D341Med (cell line): ENCODE measurements around the gene FXYD1.
"Not testable (repeated sequence)": the region's sequence is repeated elsewhere in the genome, so short reads cannot be mapped to it uniquely, and the experiment has no call there.

ENCODE experiments used
- DNase-seq: peaks from one replicate; pipeline ENCODE4 v3.0.0; 2012; ENCODE audit warnings: low spot score

Gene FXYD1

GRCh38 chr19:35125270-35125717, 13.3 kb upstream of the FXYD1 start:
- DNase-seq = no peak

GRCh38 chr19:35125749-35126623, 12.6 kb upstream of the FXYD1 start:
- no peak for DNase-seq

GRCh38 chr19:35126624-35126959, 12.0 kb upstream of the FXYD1 start:
- no peak for DNase-seq

GRCh38 chr19:35127871-35128270, 10.8 kb upstream of the FXYD1 start:
- DNase-seq = no peak

- DNase-seq = no peak
Observed at GRCh38 chr19:35128398-35129057, 10.1 kb upstream of the FXYD1 start.

- not testable (repeated sequence) for DNase-seq
Observed at GRCh38 chr19:35129724-35130274, 8.8 kb upstream of the FXYD1 start.

- DNase-seq = no peak
Observed at GRCh38 chr19:35130761-35131720, 7.6 kb upstream of the FXYD1 start.

GRCh38 chr19:35132254-35132653, 6.4 kb upstream of the FXYD1 start:
- no peak for DNase-seq

GRCh38 chr19:35133826-35134225, 4.8 kb upstream of the FXYD1 start:
- no peak for DNase-seq

GRCh38 chr19:35134601-35135242, 3.9 kb upstream of the FXYD1 start, which contains the start of gene LGI4:
LGI4 (minus strand) TSS chr19:35135059; CDS start chr19:35134680, 379 bp downstream.
- DNase-seq = no peak

GRCh38 chr19:35135389-35135909, 3.2 kb upstream of the FXYD1 start:
- DNase-seq = peak; percentile 89

- DNase-seq = no peak
Observed at GRCh38 chr19:35136231-35136630, 2.4 kb upstream of the FXYD1 start.

- DNase-seq = no peak
Observed at GRCh38 chr19:35136977-35137702, 1.5 kb upstream of the FXYD1 start.

- no peak for DNase-seq
Observed at GRCh38 chr19:35140207-35140961, 1.8 kb downstream of the FXYD1 start.

GRCh38 chr19:35140962-35141836, 2.6 kb downstream of the FXYD1 start:
- DNase-seq = peak; percentile 97

GRCh38 chr19:35141837-35142605, 3.4 kb downstream of the FXYD1 start:
- DNase-seq = no peak

- DNase-seq = peak; percentile 76
Observed at GRCh38 chr19:35142606-35143230, 4.1 kb downstream of the FXYD1 start.
